ENCODE results near the gene TLR2. TPM values are rescaled to one million over a fixed set of nuclear protein-coding genes. Genes with fewer than 3 reads are reported as not detected.
A peak's percentile ranks its signal among the peaks of the same experiment; 100 is the strongest.

Gene TLR2
- total and polyA plus RNA-seq, 7 donors, result 4.3 to 25.0 (median 10.2) TPM

- TF ChIP-seq CTCF (IDR thresholded peaks at IDR 0.05) (no peak), POLR2AphosphoS5 (IDR thresholded peaks at IDR 0.05) (no peak), POLR2A (IDR thresholded peaks at IDR 0.05) (no peak), EP300 (IDR thresholded peaks at IDR 0.05) (no peak)
- 74 to 83% methylated on average over 2 of the region's 2 CpGs for WGBS, 2 donors
These were observed 57.5 kb downstream of the TLR2 start for GRCh38 chr4:153741541-153741940.

GRCh38 chr4:153745651-153746050 is 61.6 kb downstream of the TLR2 start:
- intact Hi-C loops (cut with DNase I), result no loop called here
- peaks cover 0 to 6% (median 0%) of the 10 kb centered on the region in 4 donors for H3K4me1 ChIP-seq
- H3K27me3 ChIP-seq, result no peaks in the 10 kb centered on the region
- no peak for DNase-seq
- no peak overlapping the region for H3K27ac ChIP-seq
- no peak for TF ChIP-seq POLR2AphosphoS5 (IDR thresholded peaks at IDR 0.05)
- TF ChIP-seq EP300 (IDR thresholded peaks at IDR 0.05), result no peak
- no peaks in the 10 kb centered on the region for H3K36me3 ChIP-seq
- H3K9me3 ChIP-seq, result peaks cover 0 to 6% (median under 1%) of the 10 kb centered on the region in 4 donors
- no peak overlapping the region for H3K4me3 ChIP-seq

More at GRCh38 chr4:153741541-153741940, 57.5 kb downstream of the TLR2 start:
- Histone ChIP-seq H3K9me3 (peaks cover 0 to 8% (median under 1%) of the 10 kb centered on the region in 4 donors), H3K4me3 (no peak overlapping the region), H3K27me3 (no peaks in the 10 kb centered on the region), H3K4me1 (no peaks in the 10 kb centered on the region), H3K36me3 (no peaks in the 10 kb centered on the region), H3K27ac (no peak overlapping the region)
- intact Hi-C loops (cut with DNase I), result no loop called here
- no peak for DNase-seq

GRCh38 chr4:153747406-153747955 is 63.4 kb downstream of the TLR2 start:
- Histone ChIP-seq H3K27ac (no peak overlapping the region), H3K4me1 (peaks cover 0 to 6% (median 0%) of the 10 kb centered on the region in 4 donors), H3K9me3 (no peaks in the 10 kb centered on the region), H3K36me3 (no peaks in the 10 kb centered on the region), H3K27me3 (no peaks in the 10 kb centered on the region), H3K4me3 (no peak overlapping the region)
- 72 to 80% methylated on average over 4 of the region's 4 CpGs for WGBS, 2 donors
- intact Hi-C loops (cut with DNase I), result no loop called here
- no peak for DNase-seq
- TF ChIP-seq CTCF (IDR thresholded peaks at IDR 0.05) (no peak), POLR2A (IDR thresholded peaks at IDR 0.05) (no peak), POLR2AphosphoS5 (IDR thresholded peaks at IDR 0.05) (no peak), EP300 (IDR thresholded peaks at IDR 0.05) (no peak)

- TF ChIP-seq EP300 (IDR thresholded peaks at IDR 0.05), result no peak
- TF ChIP-seq POLR2A (IDR thresholded peaks at IDR 0.05), result no peak
- TF ChIP-seq CTCF (IDR thresholded peaks at IDR 0.05), result no peak
- TF ChIP-seq POLR2AphosphoS5 (IDR thresholded peaks at IDR 0.05), result no peak
- WGBS, 2 donors, result 79 to 80% methylated on average over 6 of the region's 6 CpGs
- H3K27ac ChIP-seq, result no peak overlapping the region
- H3K4me1 ChIP-seq, result peaks cover 0 to 6% (median 0%) of the 10 kb centered on the region in 4 donors
- intact Hi-C loops (cut with DNase I), result no loop called here
- H3K27me3 ChIP-seq, result no peaks in the 10 kb centered on the region
- no peaks in the 10 kb centered on the region for H3K36me3 ChIP-seq
- no peak overlapping the region for H3K4me3 ChIP-seq
- DNase-seq, result no peak
- no peaks in the 10 kb centered on the region for H3K9me3 ChIP-seq
These were observed 64.3 kb downstream of the TLR2 start for GRCh38 chr4:153748378-153748777.

GRCh38 chr4:153750197-153750817 is 66.2 kb downstream of the TLR2 start:
- Histone ChIP-seq H3K4me3 (no peak overlapping the region), H3K9me3 (no peaks in the 10 kb centered on the region), H3K4me1 (peaks cover 0 to 6% (median 0%) of the 10 kb centered on the region in 4 donors), H3K27ac (no peak overlapping the region), H3K27me3 (no peaks in the 10 kb centered on the region), H3K36me3 (no peaks in the 10 kb centered on the region)
- peak; percentile 72 for DNase-seq
- intact Hi-C loops (cut with DNase I), result loop anchor here (5.0 kb wide), 1 partner anchor 118 kb away; no protein-coding TSS in a partner anchor
- no peak for TF ChIP-seq POLR2A (IDR thresholded peaks at IDR 0.05)
- TF ChIP-seq POLR2AphosphoS5 (IDR thresholded peaks at IDR 0.05), result no peak
- peak in 3 of 4 experiments; percentile 26 to 51 (median 33) for TF ChIP-seq CTCF (IDR thresholded peaks at IDR 0.05)
- WGBS, 2 donors, result 29 to 39% methylated on average over 5 of the region's 5 CpGs
